Activated T-cell treated with anti-CD3 and anti-CD28 coated beads, Interleukin-2, amount 50 U/mL, for 72 hours (primary cell): ENCODE results near the gene MUC16. TPM values are rescaled to one million over a fixed set of nuclear protein-coding genes. Genes with fewer than 3 reads are reported as not detected.

ENCODE experiments used
- ATAC-seq, 2 donors: fragments of 150-1000 bp; cut with Tn5 transposase; replicated peaks in 1 of 2; 2 replicates each; pipeline ENCODE4 v1.10.0; 2021; ENCODE audit warnings: moderate library complexity in 2 of 2, mild to moderate bottlenecking in 1 of 2
- DNase-seq, 2 donors: peaks; one replicate each; pipeline ENCODE4 v3.0.0; 2021 to 2022; ENCODE audit warnings: mixed read lengths in 1 of 2
- H3K27ac Mint-ChIP-seq: one replicate; pipeline ENCODE4 v1.8.0; 2022; ENCODE audit warnings: mild to moderate bottlenecking, moderate library complexity, mixed read lengths
- H3K27me3 Mint-ChIP-seq: one replicate; pipeline ENCODE4 v1.8.0; 2022; ENCODE audit warnings: low read depth, mixed read lengths
- H3K36me3 Mint-ChIP-seq, 2 donors: one replicate each; pipeline ENCODE4 v1.8.0; 2022; ENCODE audit warnings: mixed read lengths in 2 of 2, mild to moderate bottlenecking in 1 of 2; ENCODE audit not compliant: insufficient read depth in 2 of 2
- H3K4me1 Mint-ChIP-seq: one replicate; pipeline ENCODE4 v1.8.0; 2022; ENCODE audit warnings: low read depth, mixed read lengths
- H3K4me3 Mint-ChIP-seq, 2 donors: one replicate each; pipeline ENCODE4 v1.8.0; 2022; ENCODE audit warnings: mild to moderate bottlenecking in 2 of 2, mixed read lengths in 2 of 2, moderate library complexity in 2 of 2
- H3K9me3 Mint-ChIP-seq, 2 donors: one replicate each; pipeline ENCODE4 v1.8.0; 2022; ENCODE audit warnings: mixed read lengths in 2 of 2
- total RNA-seq, 2 donors: library from RNA; stranded (reverse); gene quantifications; one replicate each; pipeline ENCODE4 v1.2.3, GENCODE V29; 2022

Gene MUC16
- total RNA-seq, 2 donors from 2014 or later, result 0.05 TPM; not detected in 1

GRCh38 chr19:8973501-8974091 lies 36.6 kb downstream of the MUC16 start:
- ATAC-seq (no peak), DNase-seq (no peak)
- H3K9me3 Mint-ChIP-seq, result peaks cover 5 to 15% of the 10 kb centered on the region in 2 donors
- peaks cover 8% of the 10 kb centered on the region for H3K27me3 Mint-ChIP-seq
- H3K4me1 Mint-ChIP-seq, result no peaks in the 10 kb centered on the region
- H3K4me3 Mint-ChIP-seq, result no peak overlapping the region
- no peak overlapping the region for H3K27ac Mint-ChIP-seq
- no peaks in the 10 kb centered on the region for H3K36me3 Mint-ChIP-seq

GRCh38 chr19:8965887-8966286 lies 44.3 kb downstream of the MUC16 start:
- no peaks in the 10 kb centered on the region for H3K36me3 Mint-ChIP-seq
- DNase-seq, result no peak

More at GRCh38 chr19:8965887-8966286, 44.3 kb downstream of the MUC16 start:
- Mint-ChIP-seq H3K4me1 (no peaks in the 10 kb centered on the region), H3K4me3 (no peak overlapping the region), H3K27me3 (peaks cover 12% of the 10 kb centered on the region), H3K9me3 (peaks cover 1 to 2% of the 10 kb centered on the region in 2 donors), H3K27ac (no peak overlapping the region)
- no peak for ATAC-seq

Other genes starting within 250 kb of the MUC16 start
- 10 to 100 TPM; 52.2 to 53.7 TPM for gene ZNF558, start 178.1 kb downstream of the MUC16 start, total RNA-seq
- gene MBD3L1, start 178.0 kb downstream of the MUC16 start, total RNA-seq, result not detected
- not detected for gene OR1M1, start 76.7 kb upstream of the MUC16 start, total RNA-seq
- gene OR7G2, start 97.1 kb upstream of the MUC16 start, total RNA-seq, result not detected
- not detected for gene OR7G1, start 105.4 kb upstream of the MUC16 start, total RNA-seq
- gene OR7G3, start 116.5 kb upstream of the MUC16 start, total RNA-seq, result not detected
- 10 to 100 TPM; 44.6 to 57.4 TPM for gene ZNF317, start 130.0 kb upstream of the MUC16 start, total RNA-seq
- gene OR7D2, start 168.6 kb upstream of the MUC16 start, total RNA-seq, result under 1 TPM; 0.14 to 0.24 TPM
- not detected for gene OR7D4, start 209.2 kb upstream of the MUC16 start, total RNA-seq
- gene OR7E24, start 240.5 kb upstream of the MUC16 start, total RNA-seq, result not detected